Measurements from ENCODE around the gene ALDOA. TPM values are rescaled to one million over a fixed set of nuclear protein-coding genes. Genes with fewer than 3 reads are reported as not detected.
"Not testable (repeated sequence)": the region's sequence is repeated elsewhere in the genome, so short reads cannot be mapped to it uniquely, and the experiment has no call there.

The ALDOA gene
- total and polyA plus RNA-seq, 10 of the 15 experiments (the other 5 are each of a cell fraction or from before 2014, with no cell fraction given): 218 to 2,339 (median 1,095) TPM

GRCh38 chr16:30040221-30040620 is 25.3 kb upstream of the ALDOA start:
- H3K27me3 ChIP-seq (replicated peaks in 1 of 2; ENCODE audit: control insufficient read depth in 2 of 2, insufficient read depth in 2 of 2, low read length in 1 of 2): no peaks in the 10 kb centered on the region
- in situ Hi-C loops (cut with MboI) (no loop called here), intact Hi-C loops (cut with micrococcal nuclease; ENCODE audit: unreplicated experiment) (no loop called here)
- ChIA-PET SMC1A (ENCODE audit: uncharacterized antibody, unreplicated experiment) (no interaction called here), POLR2A (interaction anchor here (1.0 kb wide), 1 partner anchor 17 kb away, joined by 3 read pairs; no protein-coding TSS in a partner anchor), RAD21 (ENCODE audit: unreplicated experiment) (interaction anchor here (1.1 kb wide), 1 partner anchor 40 kb away, joined by 3 read pairs; no protein-coding TSS in a partner anchor), CTCF (interaction anchor here (1.0 kb wide), 1 partner anchor 15 kb away, joined by 4 read pairs; no protein-coding TSS in a partner anchor)
- BruUV-seq (replicated peaks): no TSS peak
- no peak overlapping the region for H3K9ac ChIP-seq (ENCODE audit: control insufficient read depth, insufficient read depth, low read length)
- FAIRE-seq: no peak
- H3K4me2 ChIP-seq (ENCODE audit: control insufficient read depth, insufficient read depth): no peak overlapping the region
- 7% methylated on average over 5 of the region's 5 CpGs for WGBS (ENCODE audit: insufficient coverage, insufficient replicate concordance, low lambda C conversion rate, missing lambda C conversion rate)
- H3K79me2 ChIP-seq (ENCODE audit: control insufficient read depth, insufficient read depth, low read length): no peaks in the 10 kb centered on the region
- H3K36me3 ChIP-seq (ENCODE audit: control insufficient read depth in 2 of 2, insufficient read depth in 2 of 2, low read length in 1 of 2): no peaks in the 10 kb centered on the region
- H3K4me3 ChIP-seq: no peak overlapping the region
- peaks cover 3% of the 10 kb centered on the region; the same call in 1 of the 2 replicates for H3K4me1 ChIP-seq (ENCODE audit: control insufficient read depth, insufficient read depth, low read length)
- no peak overlapping the region for H2AFZ ChIP-seq (ENCODE audit: control insufficient read depth, low read depth, low read length)
- H4K20me1 ChIP-seq (ENCODE audit: control insufficient read depth, insufficient read depth): no peaks in the 10 kb centered on the region
- no peaks in the 10 kb centered on the region for H3K9me3 ChIP-seq (replicated peaks; ENCODE audit: control insufficient read depth, insufficient read depth, low read length)
- TF ChIP-seq ZNF217 (IDR thresholded peaks at IDR 0.05): no peak
- TF ChIP-seq ATF2 (IDR thresholded peaks at IDR 0.05; ENCODE audit: low read length): no peak
- peak; percentile 54; the same call in 1 of the 2 replicates for TF ChIP-seq PKNOX1 (IDR thresholded peaks at IDR 0.05)
- no peak for TF ChIP-seq SREBF1 (IDR thresholded peaks at IDR 0.05; ENCODE audit: low read length)
- no peak for TF ChIP-seq ZNF24 (IDR thresholded peaks at IDR 0.05)
- no peak for TF ChIP-seq SRF (IDR thresholded peaks at IDR 0.05; ENCODE audit: low read depth in 2 of 2, low read length in 2 of 2)
- no peak for DNase-seq (ENCODE audit: low read depth, low spot score)
- no peak overlapping the region for H3K27ac ChIP-seq (ENCODE audit: control insufficient read depth, insufficient read depth)
- no peak for ATAC-seq

GRCh38 chr16:30040690-30041089 is 24.9 kb upstream of the ALDOA start:
- WGBS (ENCODE audit: insufficient coverage, insufficient replicate concordance, low lambda C conversion rate, missing lambda C conversion rate): 18% methylated on average over 5 of the region's 5 CpGs
- CTCF ChIA-PET: interaction anchor here (1.1 to 4.5 kb wide), 2 partner anchors 15 to 51 kb away, joined by 4 to 24 read pairs; partner anchors contain the start of gene TBX6
- H3K36me3 ChIP-seq (ENCODE audit: control insufficient read depth in 2 of 2, insufficient read depth in 2 of 2, low read length in 1 of 2); H4K20me1 ChIP-seq (ENCODE audit: control insufficient read depth, insufficient read depth); SMC1A ChIA-PET (ENCODE audit: uncharacterized antibody, unreplicated experiment); RAD21 ChIA-PET (ENCODE audit: unreplicated experiment); FAIRE-seq; H3K4me3 ChIP-seq; H3K4me2 ChIP-seq (ENCODE audit: control insufficient read depth, insufficient read depth); H3K27ac ChIP-seq (ENCODE audit: control insufficient read depth, insufficient read depth); H3K27me3 ChIP-seq (replicated peaks in 1 of 2; ENCODE audit: control insufficient read depth in 2 of 2, insufficient read depth in 2 of 2, low read length in 1 of 2); ATAC-seq; intact Hi-C loops (cut with micrococcal nuclease; ENCODE audit: unreplicated experiment); DNase-seq (ENCODE audit: low read depth, low spot score); H3K79me2 ChIP-seq (ENCODE audit: control insufficient read depth, insufficient read depth, low read length); H3K4me1 ChIP-seq (ENCODE audit: control insufficient read depth, insufficient read depth, low read length); BruUV-seq (replicated peaks); H2AFZ ChIP-seq (ENCODE audit: control insufficient read depth, low read depth, low read length); H3K9ac ChIP-seq (ENCODE audit: control insufficient read depth, insufficient read depth, low read length); in situ Hi-C loops (cut with MboI); H3K9me3 ChIP-seq (replicated peaks; ENCODE audit: control insufficient read depth, insufficient read depth, low read length): not testable (repeated sequence)
- POLR2A ChIA-PET: interaction anchor here (1.0 kb wide), 1 partner anchor 17 kb away, joined by 3 read pairs; no protein-coding TSS in a partner anchor

Measured in GM12878 (cell line).